Astrocyte (in vitro differentiated cells and primary cell): Measurements from ENCODE around the gene CHRNB4. TPM values are rescaled to one million over a fixed set of nuclear protein-coding genes. Genes with fewer than 3 reads are reported as not detected.
A peak's percentile ranks its signal among the peaks of the same experiment; 100 is the strongest.

Experiments used
- DNase-seq: peaks from one replicate; pipeline ENCODE4 v3.0.0-alpha.2; 2010; ENCODE audit warnings: low read depth
- FAIRE-seq: peaks from 2 replicates; lab custom pipeline; 2011; peaks lifted over from hg19 to GRCh38; lab: Jason Lieb, UNC
- H2AFZ ChIP-seq: 2 replicates; pipeline ENCODE4 v1.6.0; 2012; ENCODE audit warnings: low read depth, low read length, inconsistent platforms
- H3K27ac ChIP-seq: 2 replicates; pipeline ENCODE4 v1.5.1; 2011; ENCODE audit warnings: low read depth, low read length, inconsistent platforms
- H3K27me3 ChIP-seq: 2 replicates; pipeline ENCODE4 v1.6.0; 2011; ENCODE audit warnings: low read length, inconsistent platforms; ENCODE audit not compliant: insufficient read depth
- H3K36me3 ChIP-seq: 2 replicates; pipeline ENCODE4 v1.5.1; 2011; ENCODE audit warnings: low read length, inconsistent platforms; ENCODE audit not compliant: insufficient read depth
- H3K4me1 ChIP-seq: 2 replicates; pipeline ENCODE4 v1.5.1; 2011; ENCODE audit warnings: low read length, inconsistent platforms; ENCODE audit not compliant: insufficient read depth
- H3K4me2 ChIP-seq: 2 replicates; pipeline ENCODE4 v1.6.0; 2012; ENCODE audit warnings: low read length, inconsistent platforms
- H3K4me3 ChIP-seq: 2 replicates; pipeline ENCODE4 v1.5.1; 2011; ENCODE audit warnings: low read depth, mild to moderate bottlenecking, low read length, inconsistent platforms; ENCODE audit not compliant: insufficient read depth
- H3K79me2 ChIP-seq: 2 replicates; pipeline ENCODE4 v1.6.0; 2012; ENCODE audit warnings: mild to moderate bottlenecking, low read length, inconsistent platforms; ENCODE audit not compliant: insufficient read depth
- H3K9ac ChIP-seq: 2 replicates; pipeline ENCODE4 v1.6.0; 2012; ENCODE audit warnings: mild to moderate bottlenecking, low read length, inconsistent platforms
- H3K9me3 ChIP-seq: 2 replicates; pipeline ENCODE4 v1.5.1; 2012; ENCODE audit warnings: low read depth, mild to moderate bottlenecking, low read length, inconsistent platforms; ENCODE audit not compliant: insufficient read depth
- H4K20me1 ChIP-seq: 2 replicates; pipeline ENCODE4 v1.6.0; 2012; ENCODE audit warnings: low read length, inconsistent platforms; ENCODE audit not compliant: insufficient read depth
- H3K27ac Mint-ChIP-seq: one replicate; pipeline ENCODE4 v1.8.0; 2021; ENCODE audit warnings: mild to moderate bottlenecking, mixed read lengths; ENCODE audit not compliant: unreplicated experiment
- H3K27me3 Mint-ChIP-seq: one replicate; pipeline ENCODE4 v1.8.0; 2021; ENCODE audit warnings: low read depth, mixed read lengths; ENCODE audit not compliant: unreplicated experiment
- H3K36me3 Mint-ChIP-seq: one replicate; pipeline ENCODE4 v1.8.0; 2021; ENCODE audit warnings: low read depth, mixed read lengths; ENCODE audit not compliant: unreplicated experiment
- H3K4me1 Mint-ChIP-seq: one replicate; pipeline ENCODE4 v1.8.0; 2021; ENCODE audit warnings: low read depth, mixed read lengths; ENCODE audit not compliant: unreplicated experiment
- H3K4me3 Mint-ChIP-seq: one replicate; pipeline ENCODE4 v1.8.0; 2021; ENCODE audit warnings: mild to moderate bottlenecking, moderate library complexity, mixed read lengths; ENCODE audit not compliant: unreplicated experiment
- H3K9me3 Mint-ChIP-seq: one replicate; pipeline ENCODE4 v1.8.0; 2021; ENCODE audit warnings: mild to moderate bottlenecking, mixed read lengths; ENCODE audit not compliant: unreplicated experiment
- CTCF ChIP-seq: IDR thresholded peaks from 2 replicates; pipeline ENCODE4 v1.5.1; 2011; ENCODE audit warnings: low read depth, mild to moderate bottlenecking, inconsistent platforms, low read length, moderate library complexity; ENCODE audit not compliant: insufficient read depth
- EZH2 ChIP-seq: IDR thresholded peaks from 2 replicates; pipeline ENCODE4 v1.6.1; 2012; ENCODE audit warnings: mild to moderate bottlenecking, low read length, inconsistent platforms; ENCODE audit not compliant: insufficient read depth
- total RNA-seq: library from RNA; stranded (reverse); gene quantifications from 2 replicates; pipeline ENCODE4 v1.2.1, GENCODE V29; 2021

The CHRNB4 gene
- total RNA-seq, 1 donor from 2014 or later, result not detected

GRCh38 chr15:78630886-78631633 lies 9.9 kb downstream of the CHRNB4 start:
- H3K9me3 Mint-ChIP-seq, result peaks cover 15% of the 10 kb centered on the region
- Histone ChIP-seq H3K9me3 (peaks cover 6% of the 10 kb centered on the region), H3K36me3 (no peaks in the 10 kb centered on the region), H3K27me3 (peaks cover 27% of the 10 kb centered on the region), H3K4me3 (no peak overlapping the region), H3K9ac (no peak overlapping the region), H3K4me1 (no peaks in the 10 kb centered on the region), H3K79me2 (no peaks in the 10 kb centered on the region), H3K4me2 (no peak overlapping the region), H4K20me1 (no peaks in the 10 kb centered on the region), H2AFZ (no peak overlapping the region), H3K27ac (no peak overlapping the region)
- peaks cover 3% of the 10 kb centered on the region for H3K36me3 Mint-ChIP-seq
- H3K4me1 Mint-ChIP-seq, result no peaks in the 10 kb centered on the region
- no peak overlapping the region for H3K4me3 Mint-ChIP-seq
- no peak overlapping the region for H3K27ac Mint-ChIP-seq
- FAIRE-seq (no peak), DNase-seq (no peak)
- TF ChIP-seq EZH2, result no peak
- H3K27me3 Mint-ChIP-seq, result peaks cover 63% of the 10 kb centered on the region

GRCh38 chr15:78629716-78630065 lies 11.3 kb downstream of the CHRNB4 start:
- no peak overlapping the region for H3K27ac Mint-ChIP-seq
- peaks cover 63% of the 10 kb centered on the region for H3K27me3 Mint-ChIP-seq

GRCh38 chr15:78629031-78629715 lies 11.8 kb downstream of the CHRNB4 start:
- H3K27me3 ChIP-seq, result peaks cover 29% of the 10 kb centered on the region
- H2AFZ ChIP-seq, result no peak overlapping the region
- Mint-ChIP-seq H3K27ac (peak overlapping the region; percentile 29), H3K4me1 (no peaks in the 10 kb centered on the region), H3K9me3 (peaks cover 15% of the 10 kb centered on the region), H3K27me3 (peaks cover 66% of the 10 kb centered on the region), H3K36me3 (peaks cover 3% of the 10 kb centered on the region), H3K4me3 (no peak overlapping the region)
- TF ChIP-seq EZH2, result no peak
- no peak for TF ChIP-seq CTCF
- H3K4me1 ChIP-seq, result no peaks in the 10 kb centered on the region
- H4K20me1 ChIP-seq, result no peaks in the 10 kb centered on the region
- no peak overlapping the region for H3K4me3 ChIP-seq
- no peaks in the 10 kb centered on the region for H3K36me3 ChIP-seq
- H3K4me2 ChIP-seq, result no peak overlapping the region
- DNase-seq, result no peak
- no peak overlapping the region for H3K9ac ChIP-seq
- H3K27ac ChIP-seq, result no peak overlapping the region
- no peaks in the 10 kb centered on the region for H3K79me2 ChIP-seq
- no peak for FAIRE-seq
- peaks cover 6% of the 10 kb centered on the region for H3K9me3 ChIP-seq

More at GRCh38 chr15:78629716-78630065, 11.3 kb downstream of the CHRNB4 start:
- Mint-ChIP-seq H3K4me1 (no peaks in the 10 kb centered on the region), H3K4me3 (no peak overlapping the region), H3K9me3 (peaks cover 15% of the 10 kb centered on the region), H3K36me3 (peaks cover 3% of the 10 kb centered on the region)
- Histone ChIP-seq H3K79me2 (no peaks in the 10 kb centered on the region), H3K4me2 (no peak overlapping the region), H4K20me1 (no peaks in the 10 kb centered on the region), H3K36me3 (no peaks in the 10 kb centered on the region), H3K4me3 (no peak overlapping the region), H3K27ac (no peak overlapping the region), H3K4me1 (no peaks in the 10 kb centered on the region), H3K9ac (no peak overlapping the region), H2AFZ (no peak overlapping the region), H3K27me3 (peaks cover 29% of the 10 kb centered on the region), H3K9me3 (peaks cover 6% of the 10 kb centered on the region)
- TF ChIP-seq EZH2 (no peak), CTCF (no peak)
- DNase-seq (no peak), FAIRE-seq (no peak)
